Nephron (organoid): ENCODE measurements around the gene CSF2.

Experiments used
- H3K27ac Mint-ChIP-seq, 3 experiments: 2 replicates each; pipeline ENCODE4 v1.8.0; 2020; ENCODE audit warnings: mixed read lengths in 3 of 3, mild to moderate bottlenecking in 2 of 3, moderate library complexity in 1 of 3
- H3K27me3 Mint-ChIP-seq: 2 replicates; pipeline ENCODE4 v1.8.0; 2021; ENCODE audit warnings: low read depth, mild to moderate bottlenecking, moderate library complexity, mixed read lengths
- H3K36me3 Mint-ChIP-seq: 2 replicates; pipeline ENCODE4 v1.8.0; 2020; ENCODE audit warnings: low read depth, mixed read lengths
- H3K4me1 Mint-ChIP-seq: 2 replicates; pipeline ENCODE4 v1.8.0; 2020; ENCODE audit warnings: mixed read lengths
- H3K4me3 Mint-ChIP-seq, 3 experiments: 2 replicates each; pipeline ENCODE4 v1.8.0; 2020; ENCODE audit warnings: mild to moderate bottlenecking in 3 of 3, mixed read lengths in 3 of 3, moderate library complexity in 2 of 3
- H3K9me3 Mint-ChIP-seq: 2 replicates; pipeline ENCODE4 v1.8.0; 2020; ENCODE audit warnings: mixed read lengths
- CTCF ChIP-seq, 3 experiments: fragments of 200-600 bp; sonication (generic); IDR thresholded peaks; one replicate each; pipeline ENCODE4 v1.5.0; 2021; ENCODE audit warnings: antibody characterized with exemption in 3 of 3; ENCODE audit not compliant: unreplicated experiment in 3 of 3

The CSF2 gene

GRCh38 chr5:132073231-132074013, at the start of gene CSF2:
CSF2 (plus strand) TSS chr5:132073789; CDS start chr5:132073824, 35 bp downstream.
- Mint-ChIP-seq H3K4me1 (no peaks in the 10 kb centered on the region), H3K27me3 (peaks cover 4% of the 10 kb centered on the region), H3K36me3 (no peaks in the 10 kb centered on the region), H3K27ac (no peak within 1 kb of the TSS), H3K4me3 (no peak within 1 kb of the TSS), H3K9me3 (no peaks in the 10 kb centered on the region)
- TF ChIP-seq CTCF (IDR thresholded peaks at IDR 0.05; ENCODE audit: unreplicated experiment in 3 of 3): no peak

- H3K9me3 Mint-ChIP-seq: no peaks in the 10 kb centered on the region
- H3K4me3 Mint-ChIP-seq: no peak overlapping the region
- no peaks in the 10 kb centered on the region for H3K36me3 Mint-ChIP-seq
- no peak overlapping the region for H3K27ac Mint-ChIP-seq
- no peaks in the 10 kb centered on the region for H3K4me1 Mint-ChIP-seq
- no peak for TF ChIP-seq CTCF (IDR thresholded peaks at IDR 0.05; ENCODE audit: unreplicated experiment in 3 of 3)
- peaks cover 5% of the 10 kb centered on the region for H3K27me3 Mint-ChIP-seq
Measured at GRCh38 chr5:132024117-132024435, 49.5 kb upstream of the CSF2 start.

- H3K36me3 Mint-ChIP-seq: no peaks in the 10 kb centered on the region
- no peak for TF ChIP-seq CTCF (IDR thresholded peaks at IDR 0.05; ENCODE audit: unreplicated experiment in 3 of 3)
Measured at GRCh38 chr5:132024789-132025402, 48.7 kb upstream of the CSF2 start.

GRCh38 chr5:132025403-132025971, 48.1 kb upstream of the CSF2 start:
- Mint-ChIP-seq H3K27ac (no peak overlapping the region), H3K27me3 (peaks cover 4% of the 10 kb centered on the region)

More at GRCh38 chr5:132024789-132025402, 48.7 kb upstream of the CSF2 start:
- Mint-ChIP-seq H3K4me3 (no peak overlapping the region), H3K27me3 (peaks cover 8% of the 10 kb centered on the region), H3K27ac (no peak overlapping the region), H3K9me3 (no peaks in the 10 kb centered on the region), H3K4me1 (no peaks in the 10 kb centered on the region)

GRCh38 chr5:132026516-132027008, 47.0 kb upstream of the CSF2 start:
- no peak overlapping the region for H3K4me3 Mint-ChIP-seq
- no peaks in the 10 kb centered on the region for H3K36me3 Mint-ChIP-seq
- H3K9me3 Mint-ChIP-seq: no peaks in the 10 kb centered on the region
- peaks cover 4% of the 10 kb centered on the region for H3K27me3 Mint-ChIP-seq
- no peak overlapping the region for H3K27ac Mint-ChIP-seq
- no peak for TF ChIP-seq CTCF (IDR thresholded peaks at IDR 0.05; ENCODE audit: unreplicated experiment in 3 of 3)
- H3K4me1 Mint-ChIP-seq: no peaks in the 10 kb centered on the region

More at GRCh38 chr5:132025403-132025971, 48.1 kb upstream of the CSF2 start:
- H3K4me1 Mint-ChIP-seq: no peaks in the 10 kb centered on the region
- H3K4me3 Mint-ChIP-seq: no peak overlapping the region
- no peaks in the 10 kb centered on the region for H3K9me3 Mint-ChIP-seq
- H3K36me3 Mint-ChIP-seq: no peaks in the 10 kb centered on the region
- no peak for TF ChIP-seq CTCF (IDR thresholded peaks at IDR 0.05; ENCODE audit: unreplicated experiment in 3 of 3)
